ENCODE measurements around the gene NUP133.
"Not testable (repeated sequence)": the region's sequence is repeated elsewhere in the genome, so short reads cannot be mapped to it uniquely, and the experiment has no call there.

Gene NUP133

DNA sequence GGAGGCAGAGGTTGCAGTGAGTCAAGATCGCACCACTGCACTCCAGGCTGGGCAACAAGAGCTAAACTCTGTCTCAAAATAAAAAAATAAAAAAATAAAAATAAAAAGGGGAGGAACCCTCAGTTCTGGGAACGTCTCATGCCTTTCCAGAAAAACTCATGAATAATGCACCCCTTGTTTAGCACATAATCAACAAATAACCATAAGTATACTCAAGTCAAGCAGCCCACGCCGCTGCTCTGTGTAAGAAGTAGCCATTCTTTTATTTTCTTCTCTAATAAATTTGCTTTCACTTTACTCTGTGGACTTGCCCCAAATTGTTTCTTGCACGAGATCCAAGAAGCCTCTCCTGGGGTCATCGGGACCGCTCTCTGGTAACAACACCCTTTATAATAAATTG is 59.8 kb downstream of the NUP133 start:
- no peak for DNase-seq

DNA sequence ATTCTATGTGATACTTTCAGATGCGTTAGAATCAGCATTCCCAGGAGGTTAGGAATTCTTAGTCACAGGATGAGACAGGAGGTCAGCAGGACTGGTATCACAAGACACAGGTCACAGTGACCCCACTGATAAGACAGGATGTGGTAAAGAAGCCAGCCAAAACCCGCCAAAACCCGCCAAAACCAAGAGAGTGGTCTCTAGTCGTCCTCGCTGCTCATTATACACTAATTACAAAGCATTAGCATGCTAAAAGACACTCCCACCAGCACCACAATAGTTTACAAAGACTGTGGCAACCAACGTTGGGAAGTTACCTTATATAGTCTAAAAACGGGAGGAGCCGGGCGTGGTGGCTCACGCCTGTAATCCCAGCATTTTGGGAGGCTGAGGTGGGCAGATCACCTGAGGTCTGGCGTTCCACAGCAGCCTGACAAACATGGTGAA is 60.3 kb downstream of the NUP133 start:
- no peak for DNase-seq

DNA sequence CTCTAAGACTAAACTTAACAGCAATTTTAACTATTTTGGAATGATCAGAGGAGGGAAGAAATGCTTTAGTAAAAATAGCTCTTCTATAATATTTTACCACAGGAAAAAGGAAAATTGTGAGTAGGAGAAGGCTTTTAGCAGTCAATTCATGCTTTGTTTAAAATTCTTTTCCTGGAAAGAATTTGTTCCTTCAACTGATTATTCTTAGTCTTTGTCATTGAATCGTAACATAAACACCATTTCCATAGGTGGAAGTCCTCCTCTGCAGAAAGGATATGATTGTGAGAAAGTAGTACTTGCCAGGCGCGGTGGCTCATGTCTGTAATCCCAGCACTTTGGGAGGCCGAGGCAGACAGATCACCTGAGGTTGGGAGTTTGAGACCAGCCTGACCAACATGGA is 62.3 kb downstream of the NUP133 start:
- DNase-seq, result no peak

DNA sequence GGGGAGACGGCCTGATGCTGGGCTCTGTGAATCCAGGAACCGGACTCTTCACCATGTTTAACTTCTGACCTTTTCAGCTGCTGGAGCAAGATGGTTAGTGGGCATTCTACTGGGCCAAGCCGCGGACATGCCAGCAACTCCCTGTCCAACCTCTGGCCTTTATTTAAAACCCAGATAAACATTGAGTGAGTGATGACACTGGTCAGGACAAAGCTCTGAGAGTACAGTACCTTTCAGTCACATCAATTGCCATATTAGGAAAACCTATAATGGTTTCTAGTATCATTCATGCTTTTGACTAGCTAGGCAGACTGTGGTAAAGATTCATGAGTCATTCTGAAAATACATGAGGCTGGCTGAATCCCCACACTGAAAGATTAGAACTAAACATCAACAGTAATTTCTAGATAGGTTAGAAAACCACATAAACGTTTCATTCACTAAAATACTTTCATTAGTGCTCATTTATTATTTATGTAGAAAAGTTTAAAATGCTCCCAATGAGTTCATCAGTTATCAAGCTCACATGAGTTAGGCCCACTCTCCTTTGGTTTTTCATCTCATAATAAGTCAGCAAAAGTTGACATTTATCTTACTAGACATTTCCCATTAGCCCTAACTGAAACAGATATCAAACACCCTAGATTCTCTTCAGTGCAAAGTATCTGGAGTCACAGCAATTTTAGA is 67.1 kb downstream of the NUP133 start:
- DNase-seq, result no peak

DNA sequence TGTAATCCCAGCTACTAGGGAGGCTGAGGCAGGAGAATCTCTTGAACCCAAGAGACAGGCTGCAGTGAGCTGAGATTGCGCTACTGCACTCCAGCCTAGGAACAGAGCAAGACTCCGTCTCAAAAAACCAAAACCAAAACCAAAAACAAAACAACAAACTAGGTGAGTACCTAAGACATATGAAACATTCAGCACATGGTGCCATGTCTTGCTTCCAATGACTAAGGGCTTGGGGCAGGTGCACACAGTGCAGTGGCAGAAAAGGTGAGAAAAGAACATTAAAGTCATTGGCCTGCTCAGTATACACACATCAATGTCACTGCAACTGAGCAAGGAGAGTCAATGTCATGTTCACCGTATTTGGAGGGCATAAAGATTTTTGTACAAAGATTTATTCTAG is 70.1 kb downstream of the NUP133 start:
- DNase-seq, result no peak

DNA sequence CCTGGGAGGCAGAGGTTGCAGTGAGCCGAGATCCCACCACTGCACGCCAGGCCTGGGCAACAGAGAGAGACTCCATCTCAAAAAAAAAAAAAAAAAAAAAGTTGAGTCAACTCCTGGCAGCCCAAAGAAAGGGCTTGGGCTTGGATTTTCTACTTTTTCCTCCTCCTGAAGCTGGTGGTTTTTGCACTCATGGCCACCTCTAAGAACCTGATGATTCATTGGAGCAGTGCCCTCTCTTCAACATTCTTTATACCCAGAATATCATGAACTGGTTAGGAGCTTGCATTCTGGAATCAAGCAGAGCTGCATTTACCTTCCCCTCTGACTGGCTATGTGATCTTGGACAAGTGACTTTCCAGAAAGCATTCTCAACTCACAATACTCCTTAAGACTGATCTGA is 70.7 kb downstream of the NUP133 start:
- DNase-seq, result no peak

DNA sequence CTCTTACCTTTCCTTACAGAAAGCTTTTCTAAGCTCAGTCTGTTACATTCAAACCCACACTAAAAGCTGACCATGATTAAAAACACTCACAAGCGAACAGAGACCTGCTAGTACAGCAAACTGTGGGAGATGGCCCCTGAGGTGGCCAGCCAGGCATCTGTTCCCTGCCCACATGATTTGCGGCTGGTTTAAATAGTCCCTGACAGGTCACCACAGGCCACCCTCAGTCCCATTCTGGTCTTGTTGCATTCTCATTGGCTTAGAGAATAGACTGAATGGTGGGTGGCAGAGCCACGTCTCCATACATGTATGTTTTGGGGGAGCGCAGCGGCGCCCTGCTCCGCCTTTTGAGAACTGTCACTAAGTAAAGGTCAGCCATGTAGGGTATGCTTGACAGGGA is 71.9 kb downstream of the NUP133 start:
- DNase-seq, result no peak

DNA sequence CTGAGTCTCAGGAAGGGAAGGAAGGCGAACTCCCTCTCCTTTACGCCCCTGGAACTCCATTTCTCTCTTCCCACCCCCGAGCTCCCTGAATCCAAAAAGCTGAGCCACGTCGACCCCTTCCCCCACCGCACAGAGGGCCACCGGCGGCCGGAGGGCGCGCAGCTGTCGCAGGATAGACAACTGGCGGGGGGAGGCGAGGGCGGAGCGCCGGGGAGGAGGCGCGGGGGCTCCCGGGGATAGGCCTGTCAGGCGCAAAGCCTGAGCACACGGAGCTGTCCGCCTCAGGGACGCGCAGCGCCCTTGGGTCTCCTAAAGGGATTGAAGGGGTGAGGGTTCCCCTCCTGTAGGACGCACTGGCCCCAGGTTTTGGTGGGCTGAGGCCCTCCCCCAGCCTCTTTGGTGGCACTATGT is 73.5 kb downstream of the NUP133 start:
- no peak for DNase-seq

DNA sequence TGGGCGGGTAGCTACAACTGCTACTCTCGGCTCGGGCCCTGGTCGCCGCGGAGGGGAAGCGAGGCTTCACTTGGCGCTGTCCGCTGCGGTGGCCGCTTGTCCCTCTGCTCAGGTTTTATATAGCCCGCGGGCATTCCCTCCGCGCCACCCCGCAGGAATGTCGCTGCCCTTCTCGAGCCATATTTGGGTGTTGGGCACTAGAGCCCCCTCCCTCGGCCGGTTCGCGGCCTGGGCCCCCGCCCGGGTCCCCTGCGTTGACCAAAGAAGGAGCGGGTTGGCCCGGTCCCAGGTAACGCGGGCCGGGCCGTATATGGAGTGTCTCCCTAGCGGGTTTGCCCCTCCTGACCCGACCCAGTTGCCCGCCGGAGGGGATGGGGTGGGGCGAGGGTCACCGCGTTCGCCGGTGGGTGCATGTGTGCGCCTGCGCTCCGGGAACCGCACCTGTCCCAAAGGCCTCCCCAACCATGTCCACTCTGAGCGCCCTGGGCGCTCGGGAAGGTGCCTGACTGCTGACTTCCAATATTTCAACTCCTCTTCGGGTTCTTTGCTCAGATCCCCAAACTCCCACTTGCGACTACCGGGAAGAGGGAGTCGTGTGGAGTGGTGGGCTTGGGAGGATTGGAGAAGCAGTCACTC is 74.0 kb downstream of the NUP133 start, which contains the start of gene ACTA1:
Gene ACTA1 (minus strand): TSS at position 90 of the 636 bp plus-strand sequence. CDS start 979 bp downstream, outside the sequence.
- no peak for DNase-seq

DNA sequence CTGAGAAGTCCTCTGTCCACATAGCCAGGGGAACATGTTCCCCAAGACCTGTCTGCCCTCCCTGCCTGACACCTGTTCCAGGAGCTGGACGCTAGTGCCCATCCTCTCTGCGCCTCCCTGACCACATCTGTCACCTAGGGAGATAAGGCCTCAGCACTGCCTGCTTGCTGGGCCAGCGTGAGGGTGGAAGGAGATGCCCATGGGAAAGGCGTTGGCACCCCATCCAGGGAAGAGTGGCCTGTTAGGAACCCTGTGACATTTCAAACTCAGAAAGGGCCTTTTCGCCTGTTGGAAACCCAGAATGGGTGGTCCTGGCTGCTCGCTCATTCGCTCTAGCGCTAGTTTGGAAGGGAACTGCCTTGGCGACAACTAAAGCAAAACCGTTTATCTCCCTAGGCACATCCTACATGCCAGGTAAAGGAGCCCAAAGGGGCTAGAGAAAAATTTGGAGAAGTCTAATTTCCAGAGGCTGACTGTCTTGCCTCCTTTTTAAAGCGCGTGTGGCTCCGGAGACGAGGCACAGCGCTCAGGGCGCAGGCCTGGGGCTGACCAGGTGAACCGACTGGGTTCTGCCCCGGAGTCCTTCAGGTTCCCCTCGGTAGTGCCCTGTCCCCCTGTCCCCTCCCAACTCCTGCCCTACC is 74.7 kb downstream of the NUP133 start:
- DNase-seq, result no peak

DNA sequence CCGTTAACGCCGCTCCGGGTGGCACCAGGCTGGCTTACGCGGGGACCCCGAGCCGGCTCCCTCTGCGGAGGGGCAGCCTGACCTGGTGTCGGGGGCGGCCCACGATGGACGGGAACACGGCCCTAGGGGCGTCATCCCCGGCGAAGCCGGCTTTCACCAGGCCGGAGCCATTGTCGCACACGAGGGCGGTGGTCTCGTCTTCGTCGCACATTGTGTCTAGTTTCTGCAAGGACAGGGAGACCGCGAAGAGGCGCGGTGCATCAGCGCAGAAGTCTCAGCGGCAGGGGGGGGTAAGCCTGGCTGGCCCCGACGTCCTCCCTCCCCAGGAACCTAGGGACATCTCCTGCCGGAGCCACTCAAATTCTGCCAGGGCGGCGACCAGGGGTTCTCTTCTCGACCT is 75.2 kb downstream of the NUP133 start:
- no peak for DNase-seq

DNA sequence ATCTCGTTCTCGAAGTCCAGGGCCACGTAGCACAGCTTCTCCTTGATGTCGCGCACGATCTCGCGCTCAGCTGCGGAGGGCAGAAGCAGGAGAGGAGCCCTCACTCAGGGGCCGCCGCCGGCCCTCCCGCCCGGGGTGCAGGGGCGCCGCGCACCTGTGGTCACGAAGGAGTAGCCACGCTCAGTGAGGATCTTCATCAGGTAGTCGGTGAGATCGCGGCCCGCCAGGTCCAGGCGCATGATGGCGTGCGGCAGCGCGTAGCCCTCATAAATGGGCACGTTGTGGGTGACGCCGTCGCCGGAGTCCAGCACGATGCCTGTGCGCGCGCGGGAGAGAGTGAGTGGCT is 76.1 kb downstream of the NUP133 start:
- no peak for DNase-seq

DNA sequence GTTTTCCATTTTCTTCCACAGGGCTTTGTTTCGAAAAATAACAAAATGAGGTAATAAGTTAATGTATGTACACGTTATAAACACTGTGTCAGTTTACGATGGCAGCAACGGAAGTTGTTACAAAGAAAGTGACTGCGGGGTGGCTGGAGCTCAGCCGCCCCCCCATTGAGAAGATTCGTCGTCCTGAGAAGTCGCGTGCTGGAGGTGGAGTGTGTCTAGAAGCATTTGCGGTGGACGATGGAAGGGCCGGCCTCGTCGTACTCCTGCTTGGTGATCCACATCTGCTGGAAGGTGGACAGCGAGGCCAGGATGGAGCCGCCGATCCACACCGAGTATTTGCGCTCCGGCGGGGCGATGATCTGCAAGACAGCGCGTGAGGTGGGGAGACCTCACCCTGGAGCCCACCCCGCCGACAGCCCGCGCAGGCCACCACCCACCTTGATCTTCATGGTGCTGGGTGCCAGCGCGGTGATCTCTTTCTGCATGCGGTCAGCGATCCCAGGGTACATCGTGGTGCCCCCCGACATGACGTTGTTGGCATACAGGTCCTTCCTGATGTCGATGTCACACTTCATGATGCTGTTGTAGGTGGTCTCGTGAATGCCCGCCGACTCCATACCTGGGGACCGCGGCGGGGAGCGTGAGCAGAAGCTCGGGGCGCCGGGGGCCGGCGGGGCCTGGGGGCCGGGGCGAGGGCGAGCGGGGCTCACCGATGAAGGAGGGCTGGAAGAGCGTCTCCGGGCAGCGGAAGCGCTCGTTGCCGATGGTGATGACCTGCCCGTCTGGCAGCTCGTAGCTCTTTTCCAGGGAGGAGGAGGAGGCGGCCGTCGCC is 76.6 kb downstream of the NUP133 start:
- DNase-seq, result no peak

DNA sequence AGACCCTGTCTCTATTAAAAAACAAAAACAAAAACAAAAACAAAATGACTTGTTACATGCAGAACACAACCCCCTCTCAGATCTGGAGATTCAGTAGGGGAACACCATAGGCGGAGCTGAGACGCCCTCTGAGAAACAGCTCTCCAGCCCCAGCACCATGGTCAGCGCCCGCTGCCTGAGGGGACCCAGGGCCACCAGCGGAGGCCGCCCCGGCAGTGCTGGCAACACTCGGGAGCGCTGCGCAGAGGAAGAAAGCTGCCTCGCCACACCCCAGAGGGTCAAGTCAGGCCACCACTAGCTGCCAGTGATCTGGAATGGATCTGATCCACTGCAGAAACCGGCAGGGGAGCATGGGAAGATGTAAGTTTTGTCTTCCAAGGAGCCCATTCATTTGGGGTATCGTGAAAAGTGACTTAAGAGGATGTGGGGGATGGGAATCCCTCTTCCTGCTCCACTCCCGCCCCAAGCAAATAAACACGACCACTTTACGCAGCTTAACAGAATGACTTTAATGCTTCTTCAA is 77.3 kb downstream of the NUP133 start:
- DNase-seq, result peak; percentile 52

DNA sequence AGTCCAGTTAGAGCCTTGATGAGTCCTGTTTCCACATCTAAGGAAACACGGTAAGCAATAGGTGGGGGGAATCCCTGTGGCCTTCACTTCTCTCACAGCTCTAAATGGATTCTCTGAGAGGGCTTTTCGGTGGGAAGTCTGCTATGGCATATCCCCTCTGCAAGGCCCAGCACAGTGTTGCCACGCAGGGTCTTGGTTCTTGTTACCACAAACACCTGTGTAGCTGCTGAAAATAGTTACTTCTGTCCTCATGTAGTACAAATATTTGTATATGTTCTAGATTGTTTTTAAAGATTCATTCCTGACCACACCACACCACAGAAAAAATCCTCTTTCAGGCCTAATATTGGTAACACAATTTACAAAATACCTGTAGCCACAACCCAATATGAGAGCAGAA is 79.9 kb downstream of the NUP133 start:
- no peak for DNase-seq

DNA sequence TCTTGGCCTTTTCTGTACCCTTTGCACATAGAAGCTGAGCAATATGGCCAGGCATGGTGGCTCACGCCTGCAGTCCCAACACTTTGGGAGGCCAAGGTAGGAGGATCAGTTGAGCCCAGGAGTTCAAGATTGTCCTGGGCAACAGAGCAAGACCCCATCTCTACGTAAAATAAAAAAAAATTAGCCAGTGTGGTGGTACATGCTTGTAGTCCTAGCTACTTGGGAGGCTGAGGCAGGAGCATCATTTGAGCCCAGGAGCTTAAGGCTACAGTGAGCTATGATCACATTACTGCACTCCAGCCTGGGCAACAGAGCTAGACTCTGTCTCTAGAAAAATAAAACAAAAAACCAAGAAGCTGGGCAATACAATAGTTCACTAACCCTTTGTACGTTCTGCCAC is 80.6 kb downstream of the NUP133 start:
- DNase-seq, result no peak

DNA sequence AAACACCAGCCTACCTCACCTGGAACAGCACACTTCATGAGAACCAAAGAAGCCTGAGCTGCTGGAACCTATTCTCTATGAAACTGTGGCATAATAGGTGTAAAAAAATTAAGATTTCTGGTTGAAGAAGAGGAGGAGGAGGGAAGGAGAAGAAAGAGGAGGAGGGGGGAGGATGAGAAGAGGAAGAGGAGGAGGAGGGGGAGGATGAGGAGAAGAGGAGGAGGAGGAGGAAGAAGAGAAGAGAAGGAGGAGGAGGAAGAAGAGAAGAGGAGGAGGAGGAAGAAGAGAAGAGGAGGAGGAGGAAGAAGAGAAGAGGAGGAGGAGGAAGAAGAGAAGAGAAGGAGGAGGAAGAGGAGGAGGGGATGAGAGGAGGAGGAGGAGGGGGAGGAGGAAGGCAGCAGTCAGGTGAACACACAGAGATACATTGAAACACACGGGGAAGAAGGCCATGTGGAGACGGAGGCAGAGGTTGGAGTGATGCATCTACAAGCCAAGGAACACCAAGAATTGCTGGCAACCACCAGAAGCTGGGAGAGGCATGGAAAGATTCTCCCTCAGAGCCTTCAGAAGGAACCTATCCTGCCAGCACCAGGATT is 82.5 kb downstream of the NUP133 start:
- DNase-seq, result no peak

DNA sequence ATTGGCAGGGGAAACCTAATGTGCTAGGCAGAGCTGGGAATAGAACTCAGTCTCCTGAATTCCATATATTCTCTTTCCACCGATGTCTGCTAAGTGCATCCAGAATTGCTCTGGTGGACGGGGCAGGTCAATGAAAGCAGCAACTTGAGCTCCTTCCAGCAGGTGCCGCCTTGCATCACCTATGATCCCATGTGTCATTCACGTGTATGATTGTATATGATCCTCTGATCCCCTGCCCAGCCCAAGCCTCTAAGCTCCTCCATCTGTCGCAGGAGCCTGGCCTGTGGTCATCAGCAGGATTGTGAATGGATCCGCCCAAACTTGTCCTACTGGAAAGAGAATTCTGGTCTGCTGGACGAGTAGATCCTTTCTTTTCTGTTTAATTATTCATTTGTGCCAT is 87.4 kb downstream of the NUP133 start:
- no peak for DNase-seq

DNA sequence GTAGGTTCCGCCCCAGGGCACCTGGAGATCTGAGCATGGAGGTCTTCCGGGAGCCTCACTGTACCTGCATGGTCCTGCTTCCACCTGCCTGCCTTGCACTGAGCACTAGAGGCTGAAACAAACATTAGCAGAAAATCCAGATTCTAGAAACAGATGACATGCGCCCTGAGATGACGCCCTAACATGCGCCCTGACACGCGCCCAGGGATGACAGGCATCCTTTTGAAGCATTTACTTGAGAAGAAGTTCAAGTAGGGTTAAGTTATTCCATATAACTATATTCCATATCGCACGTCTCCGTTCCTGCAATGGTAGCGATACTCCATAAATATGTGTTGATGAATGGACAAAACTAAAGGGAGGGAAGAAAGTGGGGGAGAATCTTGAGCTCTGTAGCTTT is 87.9 kb downstream of the NUP133 start:
- no peak for DNase-seq

DNA sequence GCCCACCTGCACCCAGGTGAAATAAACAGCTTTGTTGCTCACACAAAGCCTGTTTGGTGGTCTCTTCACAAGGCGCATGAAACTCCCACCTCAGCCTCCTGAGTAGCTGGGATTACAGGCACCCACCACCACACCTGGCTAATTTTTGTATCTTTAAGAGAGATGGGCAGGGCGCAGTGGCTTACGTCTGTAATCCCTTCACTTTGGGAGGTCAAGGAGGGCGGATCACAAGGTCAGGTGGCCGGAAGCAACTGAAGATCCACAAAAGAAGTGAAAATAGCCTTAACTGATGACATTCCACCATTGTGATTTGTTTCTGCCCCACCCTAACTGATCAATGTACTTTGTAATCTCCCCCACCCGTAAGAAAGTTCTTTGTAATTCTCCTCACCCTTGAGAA is 89.6 kb downstream of the NUP133 start:
- not testable (repeated sequence) for DNase-seq

DNA sequence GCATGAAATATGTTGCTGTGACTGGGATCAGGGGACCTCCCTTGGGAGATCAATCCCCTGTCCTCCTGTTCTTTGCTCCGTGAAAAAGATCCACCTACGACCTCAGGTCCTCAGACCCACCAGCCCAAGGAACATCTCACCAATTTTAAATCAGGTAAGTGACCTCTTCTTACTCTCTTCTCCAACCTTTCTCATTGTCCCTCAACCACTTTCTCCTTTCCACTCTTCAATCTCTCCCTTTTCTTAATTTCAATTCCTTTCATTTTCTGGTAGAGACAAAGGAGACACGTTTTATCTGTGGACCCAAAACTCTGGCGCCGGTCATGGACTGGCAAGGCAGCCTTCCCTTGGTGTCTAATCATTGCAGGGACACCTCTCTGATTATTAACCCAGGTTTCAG is 95.3 kb downstream of the NUP133 start:
- not testable (repeated sequence) for DNase-seq

DNA sequence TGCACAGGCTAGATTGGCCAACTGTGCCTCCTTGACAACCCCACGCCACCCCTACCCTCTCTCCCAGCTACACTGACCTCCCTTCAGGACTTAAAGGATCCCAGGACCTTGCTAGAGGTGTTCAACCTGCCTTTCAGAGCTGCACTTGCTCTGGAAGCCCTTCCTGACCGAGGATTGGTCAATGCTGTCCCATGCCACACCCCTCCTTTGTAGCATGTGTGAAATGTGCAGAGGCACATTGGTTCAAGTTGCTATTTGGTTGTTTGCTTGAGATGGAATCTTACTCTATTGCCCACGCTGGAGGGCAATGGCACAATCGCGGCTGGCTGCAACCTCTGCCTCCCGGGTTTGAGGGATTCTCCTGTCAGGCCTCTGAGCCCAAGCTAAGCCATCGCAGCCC is 96.1 kb downstream of the NUP133 start:
- no peak for DNase-seq

Measured in activated T-cell treated with anti-CD3 and anti-CD28 coated beads, Interleukin-2, amount 50 U/mL, for 1 hour (primary cell).